ENCODE measurements around the gene RFX1.
"Not testable (repeated sequence)": the region's sequence is repeated elsewhere in the genome, so short reads cannot be mapped to it uniquely, and the experiment has no call there.

The RFX1 gene

DNA sequence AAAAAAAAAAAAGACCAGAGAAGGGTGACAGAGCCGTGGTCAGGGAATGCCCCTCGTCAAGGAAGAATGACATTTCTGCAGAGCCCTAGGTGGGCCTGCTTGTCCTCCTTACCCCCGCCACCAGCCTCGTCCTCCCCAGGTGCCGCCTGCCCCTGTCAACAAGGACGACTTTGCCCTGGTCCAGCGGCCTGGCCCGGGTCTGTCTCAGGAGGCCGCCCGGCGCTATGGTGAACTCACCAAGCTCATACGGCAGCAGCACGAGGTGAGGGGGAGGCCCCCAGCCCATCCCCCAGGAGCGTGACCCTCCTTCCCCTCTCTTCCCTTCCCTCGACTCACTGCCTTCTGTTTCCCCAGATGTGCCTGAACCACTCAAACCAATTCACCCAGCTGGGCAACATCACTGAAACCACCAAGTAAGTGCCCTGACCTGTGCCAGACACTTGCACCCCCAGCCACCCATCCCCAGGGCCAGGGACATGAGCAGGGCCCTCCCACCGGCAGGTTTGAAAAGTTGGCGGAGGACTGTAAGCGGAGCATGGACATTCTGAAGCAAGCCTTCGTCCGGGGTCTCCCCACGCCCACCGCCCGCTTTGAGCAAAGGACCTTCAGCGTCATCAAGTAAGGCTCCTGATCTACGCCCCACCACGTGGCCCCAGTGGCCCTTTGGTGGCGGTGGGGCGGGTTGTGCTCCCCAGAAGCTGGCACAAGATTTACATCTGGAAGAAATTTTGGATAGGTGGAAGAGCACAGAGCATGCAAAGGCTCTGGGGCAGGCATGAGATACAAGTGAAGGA lies 82.7 kb downstream of the RFX1 start:
- Mint-ChIP-seq H3K9me3 (no peaks in the 10 kb centered on the region), H3K27ac (ENCODE audit: low read depth) (no peak overlapping the region), H3K36me3 (ENCODE audit: insufficient read depth) (peaks cover 23% of the 10 kb centered on the region), H3K4me3 (no peak overlapping the region), H3K4me1 (peaks cover 4% of the 10 kb centered on the region), H3K27me3 (no peaks in the 10 kb centered on the region)
- DNase-seq (ENCODE audit: low spot score in 2 of 2) (no peak), ATAC-seq (replicated peaks; ENCODE audit: extremely low read depth, poor library complexity, severe bottlenecking) (no peak)

- Mint-ChIP-seq H3K36me3 (ENCODE audit: insufficient read depth) (peaks cover 28% of the 10 kb centered on the region), H3K27ac (ENCODE audit: low read depth) (peak overlapping the region; percentile 59)
- H3K9me3 Mint-ChIP-seq; H3K4me3 Mint-ChIP-seq; ATAC-seq (replicated peaks; ENCODE audit: extremely low read depth, poor library complexity, severe bottlenecking); H3K27me3 Mint-ChIP-seq; DNase-seq (ENCODE audit: low spot score in 2 of 2); H3K4me1 Mint-ChIP-seq: not testable (repeated sequence)
Observed at GRCh38 chr19:13922118-13922517, 84.0 kb downstream of the RFX1 start.

- DNase-seq (ENCODE audit: low spot score in 2 of 2), result no peak
- Mint-ChIP-seq H3K9me3 (no peaks in the 10 kb centered on the region), H3K36me3 (ENCODE audit: insufficient read depth) (peaks cover 25% of the 10 kb centered on the region), H3K4me1 (peaks cover 4% of the 10 kb centered on the region), H3K27me3 (no peaks in the 10 kb centered on the region), H3K4me3 (no peak overlapping the region), H3K27ac (ENCODE audit: low read depth) (no peak overlapping the region)
- ATAC-seq (replicated peaks; ENCODE audit: extremely low read depth, poor library complexity, severe bottlenecking), result peak; percentile 75
Observed at GRCh38 chr19:13920940-13921747, 85.0 kb downstream of the RFX1 start.

DNA sequence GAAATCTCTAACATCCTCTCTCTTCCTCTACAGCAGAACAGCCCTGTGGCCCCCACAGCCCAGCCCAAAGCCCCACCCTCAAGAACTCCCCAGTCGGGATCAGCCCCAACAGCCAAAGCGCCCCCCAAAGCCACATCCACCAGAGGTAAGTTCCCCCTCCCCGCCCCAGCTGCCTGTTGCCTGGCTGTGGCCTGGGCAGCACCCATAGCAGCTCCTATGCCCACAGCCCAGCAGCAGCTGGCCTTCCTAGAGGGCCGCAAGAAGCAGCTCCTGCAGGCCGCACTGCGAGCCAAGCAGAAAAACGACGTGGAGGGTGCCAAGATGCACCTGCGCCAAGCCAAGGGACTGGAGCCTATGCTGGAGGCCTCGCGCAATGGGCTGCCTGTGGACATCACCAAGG lies 85.6 kb downstream of the RFX1 start:
- DNase-seq (ENCODE audit: low spot score in 2 of 2) (no peak), ATAC-seq (replicated peaks; ENCODE audit: extremely low read depth, poor library complexity, severe bottlenecking) (no peak)
- peaks cover 4% of the 10 kb centered on the region for H3K4me1 Mint-ChIP-seq
- no peak overlapping the region for H3K27ac Mint-ChIP-seq (ENCODE audit: low read depth)
- no peaks in the 10 kb centered on the region for H3K9me3 Mint-ChIP-seq
- H3K4me3 Mint-ChIP-seq, result no peak overlapping the region
- H3K27me3 Mint-ChIP-seq, result no peaks in the 10 kb centered on the region
- peaks cover 30% of the 10 kb centered on the region for H3K36me3 Mint-ChIP-seq (ENCODE audit: insufficient read depth)

DNA sequence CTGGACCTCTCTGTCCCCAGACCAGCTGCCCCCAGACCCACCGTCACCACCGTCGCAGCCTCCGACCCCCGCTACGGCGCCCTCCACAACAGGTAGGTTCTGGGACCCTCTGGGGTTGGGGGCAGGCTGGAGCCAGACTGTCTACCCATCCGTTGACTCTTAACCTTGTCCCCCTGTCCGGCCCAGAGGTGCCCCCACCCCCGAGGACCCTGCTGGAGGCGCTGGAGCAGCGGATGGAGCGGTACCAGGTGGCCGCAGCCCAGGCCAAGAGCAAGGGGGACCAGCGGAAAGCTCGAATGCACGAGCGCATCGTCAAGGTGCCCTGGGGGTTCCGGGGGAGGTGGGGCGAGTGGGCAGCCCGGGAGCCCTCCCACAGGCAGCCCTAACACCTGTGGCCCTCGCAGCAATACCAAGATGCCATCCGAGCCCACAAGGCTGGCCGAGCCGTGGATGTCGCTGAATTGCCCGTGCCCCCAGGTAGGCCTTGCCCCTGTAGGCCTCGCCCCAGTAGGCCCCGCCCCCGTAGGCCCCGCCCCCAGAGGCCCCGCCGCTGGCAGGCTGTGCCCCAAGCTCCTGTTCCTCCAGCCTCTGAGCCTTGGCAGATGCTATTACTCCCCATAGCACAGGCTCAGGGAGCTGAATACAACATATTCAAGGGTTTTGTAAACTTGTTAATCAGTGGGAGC lies 87.3 kb downstream of the RFX1 start:
- Mint-ChIP-seq H3K9me3 (no peaks in the 10 kb centered on the region), H3K27me3 (no peaks in the 10 kb centered on the region), H3K4me1 (peaks cover 4% of the 10 kb centered on the region), H3K27ac (ENCODE audit: low read depth) (no peak overlapping the region), H3K4me3 (no peak overlapping the region), H3K36me3 (ENCODE audit: insufficient read depth) (peaks cover 39% of the 10 kb centered on the region)
- no peak for ATAC-seq (replicated peaks; ENCODE audit: extremely low read depth, poor library complexity, severe bottlenecking)
- DNase-seq (ENCODE audit: low spot score in 2 of 2), result no peak

GRCh38 chr19:13917888-13918406 lies 88.2 kb downstream of the RFX1 start:
- peaks cover 4% of the 10 kb centered on the region for H3K4me1 Mint-ChIP-seq
- H3K4me3 Mint-ChIP-seq, result no peak overlapping the region
- H3K9me3 Mint-ChIP-seq, result no peaks in the 10 kb centered on the region
- no peak for ATAC-seq (replicated peaks; ENCODE audit: extremely low read depth, poor library complexity, severe bottlenecking)
- no peak for DNase-seq (ENCODE audit: low spot score in 2 of 2)
- peaks cover 38% of the 10 kb centered on the region for H3K36me3 Mint-ChIP-seq (ENCODE audit: insufficient read depth)
- H3K27me3 Mint-ChIP-seq, result no peaks in the 10 kb centered on the region
- no peak overlapping the region for H3K27ac Mint-ChIP-seq (ENCODE audit: low read depth)

- no peak overlapping the region for H3K27ac Mint-ChIP-seq (ENCODE audit: low read depth)
Observed at GRCh38 chr19:13914777-13915176, 91.3 kb downstream of the RFX1 start.

DNA sequence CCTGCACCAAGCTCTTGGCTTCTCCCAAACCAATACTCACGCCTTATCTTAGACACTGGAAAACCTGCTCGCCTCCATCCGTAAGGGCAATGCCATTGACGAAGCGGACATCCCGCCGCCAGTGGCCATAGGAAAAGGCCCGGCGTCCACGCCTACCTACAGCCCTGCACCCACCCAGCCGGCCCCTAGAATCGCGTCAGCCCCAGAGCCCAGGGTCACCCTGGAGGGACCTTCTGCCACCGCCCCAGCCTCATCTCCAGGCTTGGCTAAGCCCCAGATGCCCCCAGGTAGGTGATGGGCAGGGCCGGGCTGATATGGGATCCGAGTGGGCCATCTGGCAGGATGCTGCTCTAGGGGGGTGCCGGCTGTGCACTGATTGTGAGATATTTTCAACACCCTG lies 92.8 kb downstream of the RFX1 start:
- no peaks in the 10 kb centered on the region for H3K9me3 Mint-ChIP-seq
- H3K27ac Mint-ChIP-seq (ENCODE audit: low read depth), result no peak overlapping the region
- peaks cover 48% of the 10 kb centered on the region for H3K36me3 Mint-ChIP-seq (ENCODE audit: insufficient read depth)
- no peaks in the 10 kb centered on the region for H3K27me3 Mint-ChIP-seq
- ATAC-seq (replicated peaks; ENCODE audit: extremely low read depth, poor library complexity, severe bottlenecking), result no peak
- H3K4me3 Mint-ChIP-seq, result no peak overlapping the region
- no peak for DNase-seq (ENCODE audit: low spot score in 2 of 2)
- H3K4me1 Mint-ChIP-seq, result no peaks in the 10 kb centered on the region

More at GRCh38 chr19:13914777-13915176, 91.3 kb downstream of the RFX1 start:
- Mint-ChIP-seq H3K4me1 (no peaks in the 10 kb centered on the region), H3K27me3 (no peaks in the 10 kb centered on the region), H3K4me3 (no peak overlapping the region), H3K9me3 (no peaks in the 10 kb centered on the region), H3K36me3 (ENCODE audit: insufficient read depth) (peaks cover 44% of the 10 kb centered on the region)
- DNase-seq (ENCODE audit: low spot score in 2 of 2), result no peak
- no peak for ATAC-seq (replicated peaks; ENCODE audit: extremely low read depth, poor library complexity, severe bottlenecking)

Measured in central memory CD8-positive, alpha-beta T cell (primary cell).